Cerebellar nuclear complex (tissue), 1 donor: Measurements from ENCODE around the gene MYOZ3.

ENCODE experiments used
- DNase-seq, 2 experiments: peaks; one replicate each; lab custom pipeline; 2025; lab: John Stamatoyannopoulos, UW

Gene MYOZ3

GRCh38 chr5:150627731-150628545 is 33.1 kb upstream of the MYOZ3 start:
- DNase-seq = no peak

GRCh38 chr5:150628936-150629485 is 32.0 kb upstream of the MYOZ3 start:
- no peak for DNase-seq

DNA sequence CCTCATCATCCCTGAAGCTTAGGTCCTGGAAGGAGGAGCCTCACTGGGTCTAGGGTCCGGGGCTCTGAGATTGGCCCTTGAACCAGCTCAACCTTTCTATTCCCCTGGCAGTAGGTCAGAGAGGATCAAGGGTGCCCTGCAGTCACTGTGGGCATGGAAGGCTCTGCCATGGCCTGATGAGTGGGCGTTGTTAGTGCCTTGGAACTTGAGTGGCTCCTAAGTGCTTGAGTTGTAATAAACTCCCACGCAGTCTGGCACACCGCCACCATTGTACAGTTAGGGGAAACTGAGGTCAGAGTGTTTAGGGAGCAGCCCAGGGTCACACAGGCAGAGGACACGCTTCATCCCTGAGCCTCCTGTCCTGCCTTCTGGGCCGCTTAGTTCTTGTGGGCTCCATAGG is 31.0 kb upstream of the MYOZ3 start:
- no peak for DNase-seq

- no peak for DNase-seq
Observed at GRCh38 chr5:150630461-150631325, 30.4 kb upstream of the MYOZ3 start.

DNA sequence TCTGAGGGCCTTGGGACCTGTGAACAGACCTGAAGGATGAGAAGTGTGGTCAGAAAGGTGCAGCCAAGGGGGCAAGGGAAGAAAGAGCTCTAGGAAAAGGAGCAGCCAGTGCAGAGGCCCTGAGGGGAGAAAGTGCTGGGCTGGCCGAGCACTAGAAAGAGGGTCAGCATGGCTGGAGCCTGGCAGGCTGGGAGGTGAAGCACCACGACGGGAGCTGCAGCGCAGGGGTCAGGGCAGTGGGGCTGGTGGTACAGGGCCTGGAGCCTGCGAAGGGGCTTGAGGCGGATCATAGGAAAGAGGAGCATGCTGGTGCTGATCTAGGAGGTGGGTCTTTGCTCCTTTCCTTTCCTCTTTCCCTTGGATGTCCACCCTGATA is 29.7 kb upstream of the MYOZ3 start:
- DNase-seq = no peak

GRCh38 chr5:150632305-150633160 is 28.5 kb upstream of the MYOZ3 start:
- DNase-seq = no peak

GRCh38 chr5:150633429-150633828 is 27.6 kb upstream of the MYOZ3 start:
- no peak for DNase-seq

- no peak for DNase-seq
Observed at GRCh38 chr5:150636391-150637244, 24.4 kb upstream of the MYOZ3 start.

DNA sequence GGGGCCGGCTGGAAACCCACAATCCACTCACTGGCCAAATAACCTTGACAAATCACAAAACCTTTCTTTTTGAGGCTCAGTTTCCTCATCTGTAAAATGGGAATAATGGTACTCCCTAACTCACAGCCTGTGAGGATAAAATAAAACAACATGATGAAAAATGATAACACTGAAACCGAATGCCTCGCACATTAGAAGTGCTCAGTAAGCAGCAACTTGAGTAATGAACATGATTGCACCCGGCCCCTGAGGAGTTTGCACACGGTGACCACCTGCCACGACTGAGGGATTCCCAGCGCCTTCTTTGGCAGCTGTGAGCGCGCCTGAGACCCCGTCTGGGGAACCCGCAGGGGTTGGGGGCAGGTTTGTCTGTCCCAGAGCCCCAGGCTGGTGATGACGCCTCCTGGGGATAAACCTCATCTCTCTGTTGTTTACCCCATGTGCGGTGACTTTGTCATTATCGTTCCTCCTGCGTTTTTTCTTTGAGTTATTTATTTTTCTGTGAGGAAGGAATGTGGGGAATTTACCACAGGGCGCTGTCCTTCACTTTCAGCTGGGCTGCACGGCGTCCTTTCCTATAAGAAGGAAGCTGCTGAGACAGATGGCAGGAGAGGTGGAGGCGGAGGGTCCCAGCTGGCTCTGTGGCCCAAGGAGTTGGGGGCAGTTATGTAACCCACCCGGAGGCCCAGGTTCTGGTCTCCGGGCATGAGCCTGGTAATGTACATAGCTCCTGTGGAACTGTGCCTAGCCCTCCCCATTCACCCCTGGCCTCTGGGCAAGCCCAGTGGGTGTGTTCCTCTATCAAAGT is 23.6 kb upstream of the MYOZ3 start:
- DNase-seq = no peak

DNA sequence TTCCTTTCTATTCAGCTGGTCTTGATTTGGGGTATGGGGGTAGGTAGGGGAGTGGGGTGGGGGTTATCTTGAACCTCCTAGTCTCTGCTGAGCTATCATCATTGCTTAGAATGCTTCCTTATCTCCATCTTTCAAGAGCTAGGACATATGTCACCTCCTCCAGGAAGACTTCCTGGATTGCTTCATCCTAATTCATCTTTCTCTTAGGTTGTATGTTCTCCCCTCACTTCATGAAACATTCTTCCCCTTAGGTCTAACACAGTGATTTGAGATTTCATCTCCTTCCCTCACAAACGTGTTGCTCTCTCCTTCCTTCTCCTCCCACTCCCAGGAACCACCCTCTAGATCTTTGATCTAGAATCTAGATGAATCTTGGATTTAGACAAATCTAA is 23.0 kb upstream of the MYOZ3 start:
- no peak for DNase-seq

DNA sequence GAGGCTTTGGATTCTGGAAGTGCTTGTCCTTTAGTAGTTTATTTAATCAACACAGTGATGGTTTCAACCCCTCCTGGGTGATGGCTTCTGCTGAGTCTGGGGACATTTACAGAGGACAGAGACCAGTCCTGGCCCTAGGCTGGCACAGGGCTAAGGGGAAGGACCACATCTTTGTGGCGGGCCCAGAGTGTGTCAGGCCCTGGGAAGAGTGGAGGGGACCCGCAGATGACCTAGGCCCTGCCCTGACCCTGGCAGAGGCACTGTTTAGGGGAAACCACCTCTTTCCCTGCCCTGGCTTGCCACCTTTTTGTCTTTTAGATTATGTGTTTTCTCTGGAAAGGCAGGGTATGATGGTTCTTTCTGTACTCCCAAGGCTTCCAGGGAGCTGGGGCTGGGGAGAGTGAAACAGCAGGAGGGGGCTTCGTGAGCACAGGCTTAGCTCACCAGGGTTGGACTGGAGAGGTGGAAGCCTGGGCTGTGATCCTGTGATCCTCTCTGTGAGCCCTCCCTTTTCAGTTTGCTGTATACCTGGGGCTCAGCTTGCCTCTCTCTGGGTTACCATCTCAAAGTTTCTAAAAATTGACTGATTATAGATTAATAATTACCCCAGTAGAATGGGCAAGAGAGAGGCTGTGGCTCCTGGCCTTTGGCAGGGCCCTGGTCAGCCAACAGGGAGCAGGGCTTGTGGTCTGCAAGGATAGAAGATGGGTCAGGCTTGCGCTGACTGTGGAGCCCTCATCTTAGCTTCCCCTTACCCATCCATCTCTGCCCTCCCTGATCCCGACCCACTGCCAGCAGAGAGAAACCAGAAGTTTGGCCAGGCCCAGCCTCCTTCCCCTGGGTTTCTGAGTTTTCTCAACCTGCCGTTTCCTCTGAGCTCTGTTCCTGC is 22.3 kb upstream of the MYOZ3 start:
- DNase-seq = no peak

DNA sequence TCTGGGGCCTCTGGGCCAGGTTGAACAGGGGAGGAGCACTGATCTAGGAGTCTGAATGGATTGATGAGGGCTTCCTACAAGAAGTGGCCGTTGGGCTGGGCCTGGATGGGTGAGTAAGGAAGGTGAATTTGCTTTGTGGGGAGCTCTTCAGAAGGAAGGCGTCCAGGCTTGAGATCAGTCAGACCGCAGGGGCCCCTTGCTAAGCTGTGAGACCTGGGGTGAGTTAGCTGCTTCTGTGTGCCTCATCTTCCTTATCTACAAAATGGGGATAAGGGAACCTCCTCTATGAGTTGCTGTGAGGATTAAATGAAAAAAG is 21.7 kb upstream of the MYOZ3 start:
- DNase-seq = no peak

DNA sequence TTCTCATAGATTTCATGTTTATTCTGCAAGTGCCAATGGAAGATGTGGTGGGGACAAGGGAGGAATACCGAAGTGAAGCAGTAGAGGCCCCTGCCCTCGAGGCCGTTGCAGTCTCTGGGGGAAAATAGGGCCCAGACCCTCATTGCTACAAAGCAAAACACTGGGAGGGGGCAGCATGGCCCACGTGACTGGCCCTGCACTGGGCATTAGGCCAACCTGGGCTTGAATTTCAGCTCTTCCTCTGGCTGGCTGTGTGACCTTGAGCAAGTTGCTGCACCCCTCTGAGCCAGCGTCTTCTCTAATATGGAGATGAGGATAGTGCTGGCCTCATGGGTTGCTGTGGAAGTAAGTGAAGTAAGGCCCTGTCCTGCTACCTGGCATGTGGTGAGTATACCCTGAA is 21.3 kb upstream of the MYOZ3 start:
- DNase-seq = no peak

DNA sequence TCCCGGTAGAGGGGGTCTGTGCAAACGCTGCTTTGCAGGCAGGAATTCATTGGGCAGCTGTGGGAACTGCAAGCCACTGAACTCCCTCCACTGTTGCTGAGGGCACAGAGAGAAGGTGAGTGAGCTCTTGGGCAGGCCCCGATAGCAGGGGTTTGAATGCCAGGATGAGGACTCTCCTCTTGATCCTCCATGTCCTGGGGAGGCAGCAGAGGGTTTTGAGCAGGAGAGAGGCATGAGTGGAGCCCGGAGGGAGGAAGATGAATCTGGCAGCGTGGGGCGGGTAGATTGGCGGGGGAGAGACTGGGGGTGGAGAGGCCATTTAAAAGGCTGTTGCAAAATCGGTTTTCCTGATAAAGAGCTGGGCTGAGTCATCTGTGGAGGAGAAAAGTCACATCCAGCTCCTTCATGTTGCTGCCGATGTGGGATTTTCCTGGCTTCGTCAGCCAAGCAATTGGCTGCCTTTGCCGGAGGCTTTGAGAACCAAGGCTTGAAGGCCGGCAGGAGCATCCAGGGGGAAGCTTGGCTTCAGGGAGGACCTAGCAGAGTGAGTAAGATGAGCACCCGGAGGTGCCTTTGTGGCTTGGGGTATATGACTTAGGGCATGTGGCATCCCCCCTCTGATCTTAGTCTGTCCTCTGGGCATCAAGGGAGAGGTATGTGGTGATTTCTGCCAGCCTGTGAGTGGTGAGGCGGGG is 20.6 kb upstream of the MYOZ3 start, which contains the start of gene SYNPO:
Gene SYNPO (plus strand): TSS at position 350 of the 695 bp plus-strand sequence. CDS start 7,616 bp downstream, outside the sequence.
- no peak for DNase-seq

DNA sequence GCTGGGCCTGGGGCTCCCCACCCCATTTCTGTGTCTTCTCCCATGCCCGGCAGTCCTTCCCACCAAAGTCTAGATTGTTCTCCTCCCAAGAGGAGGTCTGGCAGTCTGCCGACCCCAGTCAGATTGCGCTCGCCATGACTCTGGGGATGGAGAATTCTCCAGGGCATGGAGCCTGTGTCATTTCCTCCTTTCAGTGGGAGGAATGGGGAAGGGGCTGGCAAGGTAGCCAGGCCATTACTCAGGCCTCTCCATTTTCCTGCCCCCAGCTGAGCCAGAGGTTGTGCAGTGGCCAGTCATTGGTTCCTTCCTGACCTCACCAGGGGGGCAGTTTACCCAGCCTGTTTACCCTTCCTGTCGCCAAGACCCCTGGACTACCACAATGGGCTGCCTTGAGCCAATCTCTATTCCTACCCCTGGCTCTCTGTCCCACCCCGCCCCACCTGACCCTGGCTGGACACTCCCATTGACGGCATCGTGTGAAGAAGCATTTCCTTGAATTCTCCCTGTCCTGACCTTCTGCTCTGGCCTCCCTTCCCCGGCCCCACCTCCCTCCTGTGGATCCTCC is 20.0 kb upstream of the MYOZ3 start:
- no peak for DNase-seq

- no peak for DNase-seq
Observed at GRCh38 chr5:150641824-150642566, 19.1 kb upstream of the MYOZ3 start.

- DNase-seq = no peak
Observed at GRCh38 chr5:150642567-150642927, 18.5 kb upstream of the MYOZ3 start.
